Measurements from ENCODE around the gene ZHX3. TPM values are rescaled to one million over a fixed set of nuclear protein-coding genes. Genes with fewer than 3 reads are reported as not detected.

The ZHX3 gene
- total and polyA plus RNA-seq, 10 of the 15 experiments (the other 5 are each of a cell fraction or from before 2014, with no cell fraction given), result 1.3 to 14.0 (median 5.0) TPM

DNA sequence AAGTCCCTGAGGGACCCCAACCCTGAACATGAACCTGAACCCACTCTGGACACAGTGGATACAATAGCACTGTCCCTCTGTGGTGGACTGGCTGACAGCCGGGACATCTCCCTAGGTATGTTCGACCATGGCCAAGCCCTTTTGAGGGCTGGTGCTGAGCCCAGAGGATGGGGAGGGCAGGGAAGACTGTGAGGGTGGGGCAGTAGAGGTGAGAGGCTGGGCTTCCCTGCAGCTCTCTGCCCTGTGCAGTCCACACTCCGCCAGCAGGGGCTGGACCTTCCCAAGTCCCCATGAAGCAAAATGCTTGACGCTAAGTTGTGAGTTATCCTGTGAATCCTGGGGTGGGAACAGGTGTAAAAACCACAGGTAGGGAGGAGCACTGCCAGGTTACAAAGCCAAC lies 34.6 kb upstream of the ZHX3 start:
- intact Hi-C loops (cut with micrococcal nuclease; ENCODE audit: unreplicated experiment), result no loop called here
- H3K36me3 ChIP-seq (ENCODE audit: control insufficient read depth in 2 of 2, insufficient read depth in 2 of 2, low read length in 1 of 2), result no peaks in the 10 kb centered on the region
- no peaks in the 10 kb centered on the region for H3K4me1 ChIP-seq (ENCODE audit: control insufficient read depth, insufficient read depth, low read length)
- no peak overlapping the region for H3K27ac ChIP-seq (ENCODE audit: control insufficient read depth, insufficient read depth)
- 46% methylated on average over 4 of the region's 4 CpGs for WGBS (ENCODE audit: insufficient coverage, insufficient replicate concordance, low lambda C conversion rate, missing lambda C conversion rate)
- H3K27me3 ChIP-seq (replicated peaks in 1 of 2; ENCODE audit: control insufficient read depth in 2 of 2, insufficient read depth in 2 of 2, low read length in 1 of 2), result no peaks in the 10 kb centered on the region
- in situ Hi-C loops (cut with MboI), result no loop called here
- H3K79me2 ChIP-seq (ENCODE audit: control insufficient read depth, insufficient read depth, low read length), result no peaks in the 10 kb centered on the region
- ChIA-PET SMC1A (ENCODE audit: uncharacterized antibody, unreplicated experiment) (no interaction called here), RAD21 (ENCODE audit: unreplicated experiment) (no interaction called here), POLR2A (no interaction called here), CTCF (no interaction called here)
- H3K9me3 ChIP-seq (replicated peaks; ENCODE audit: control insufficient read depth, insufficient read depth, low read length), result no peaks in the 10 kb centered on the region
- no peak overlapping the region for H3K9ac ChIP-seq (ENCODE audit: control insufficient read depth, insufficient read depth, low read length)
- no peak for FAIRE-seq
- BruUV-seq (replicated peaks), result no TSS peak
- H4K20me1 ChIP-seq (ENCODE audit: control insufficient read depth, insufficient read depth), result no peaks in the 10 kb centered on the region
- no peak for DNase-seq (ENCODE audit: low read depth, low spot score)
- no peak overlapping the region for H3K4me2 ChIP-seq (ENCODE audit: control insufficient read depth, insufficient read depth)
- no peak for TF ChIP-seq PML (IDR thresholded peaks at IDR 0.05; ENCODE audit: low read length)
- TF ChIP-seq, protein P1, sequence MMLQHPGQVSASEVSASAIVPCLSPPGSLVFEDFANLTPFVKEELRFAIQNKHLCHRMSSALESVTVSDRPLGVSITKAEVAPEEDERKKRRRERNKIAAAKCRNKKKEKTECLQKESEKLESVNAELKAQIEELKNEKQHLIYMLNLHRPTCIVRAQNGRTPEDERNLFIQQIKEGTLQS (IDR thresholded peaks at IDR 0.05; ENCODE audit: borderline replicate concordance, extremely low read depth, low read depth, low read length), result no peak
- no peak for TF ChIP-seq YY1 (IDR thresholded peaks at IDR 0.05; ENCODE audit: low read depth, low read length)
- TF ChIP-seq CREM (IDR thresholded peaks at IDR 0.05; ENCODE audit: low read depth), result no peak
- TF ChIP-seq ZNF207 (IDR thresholded peaks at IDR 0.05; ENCODE audit: borderline replicate concordance), result no peak
- no peak overlapping the region for H2AFZ ChIP-seq (ENCODE audit: control insufficient read depth, low read depth, low read length)
- no peak overlapping the region for H3K4me3 ChIP-seq
- ATAC-seq, result peak; percentile 44; the same call in 2 of the 3 replicates

DNA sequence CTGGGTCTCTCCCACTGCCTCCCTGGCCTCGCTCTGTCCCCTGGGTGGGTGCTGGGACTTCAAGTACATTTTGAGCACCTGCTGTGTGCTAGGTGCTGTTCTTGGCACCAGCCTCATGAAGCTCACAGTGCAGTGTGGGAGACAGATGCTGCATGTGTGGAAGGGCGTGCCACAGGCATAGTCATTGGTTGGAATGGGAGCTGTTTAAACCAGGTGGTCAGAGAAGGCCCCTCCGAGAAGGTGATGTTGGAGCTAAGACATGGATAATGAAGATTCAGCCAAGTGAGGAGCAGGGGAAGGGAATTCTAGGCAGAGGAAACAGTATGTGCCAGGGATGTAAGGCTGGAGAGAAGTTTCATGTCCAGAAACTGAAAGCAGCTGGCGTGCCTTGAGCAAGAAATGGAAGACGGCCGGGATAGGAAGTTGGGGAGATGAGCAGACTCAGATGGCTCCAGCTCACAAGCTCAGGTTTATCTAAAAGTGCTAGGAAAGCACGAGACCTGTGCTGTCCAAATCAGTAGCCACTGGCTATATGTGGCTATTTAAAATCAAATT lies 33.0 kb upstream of the ZHX3 start:
- H3K27ac ChIP-seq (ENCODE audit: control insufficient read depth, insufficient read depth), result no peak overlapping the region
- H3K9me3 ChIP-seq (replicated peaks; ENCODE audit: control insufficient read depth, insufficient read depth, low read length), result no peaks in the 10 kb centered on the region
- H3K4me1 ChIP-seq (ENCODE audit: control insufficient read depth, insufficient read depth, low read length), result no peaks in the 10 kb centered on the region
- H3K27me3 ChIP-seq (replicated peaks in 1 of 2; ENCODE audit: control insufficient read depth in 2 of 2, insufficient read depth in 2 of 2, low read length in 1 of 2), result no peaks in the 10 kb centered on the region
- DNase-seq (ENCODE audit: low read depth, low spot score) (no peak), ATAC-seq (no peak), FAIRE-seq (no peak)
- H3K4me3 ChIP-seq, result no peak overlapping the region
- no peak overlapping the region for H3K9ac ChIP-seq (ENCODE audit: control insufficient read depth, insufficient read depth, low read length)
- ChIA-PET CTCF (interaction anchor here (1.0 to 1.9 kb wide), 2 partner anchors 11 to 60 kb away, joined by 5 to 6 read pairs; no protein-coding TSS in a partner anchor), RAD21 (ENCODE audit: unreplicated experiment) (no interaction called here), SMC1A (ENCODE audit: uncharacterized antibody, unreplicated experiment) (interaction anchor here (0.6 to 1.5 kb wide), 2 partner anchors 10 to 65 kb away, joined by 3 to 4 read pairs; partner anchors contain the start of gene LPIN3), POLR2A (no interaction called here)
- in situ Hi-C loops (cut with MboI), result no loop called here
- WGBS (ENCODE audit: insufficient coverage, insufficient replicate concordance, low lambda C conversion rate, missing lambda C conversion rate), result 27% methylated on average over 7 of the region's 7 CpGs
- no TSS peak for BruUV-seq (replicated peaks)
- no peak overlapping the region for H2AFZ ChIP-seq (ENCODE audit: control insufficient read depth, low read depth, low read length)
- no peak overlapping the region for H3K4me2 ChIP-seq (ENCODE audit: control insufficient read depth, insufficient read depth)
- no peaks in the 10 kb centered on the region for H3K79me2 ChIP-seq (ENCODE audit: control insufficient read depth, insufficient read depth, low read length)
- TF ChIP-seq, protein P1 (IDR thresholded peaks at IDR 0.05; ENCODE audit: borderline replicate concordance, extremely low read depth, low read depth, low read length), result no peak
- TF ChIP-seq, protein P2, sequence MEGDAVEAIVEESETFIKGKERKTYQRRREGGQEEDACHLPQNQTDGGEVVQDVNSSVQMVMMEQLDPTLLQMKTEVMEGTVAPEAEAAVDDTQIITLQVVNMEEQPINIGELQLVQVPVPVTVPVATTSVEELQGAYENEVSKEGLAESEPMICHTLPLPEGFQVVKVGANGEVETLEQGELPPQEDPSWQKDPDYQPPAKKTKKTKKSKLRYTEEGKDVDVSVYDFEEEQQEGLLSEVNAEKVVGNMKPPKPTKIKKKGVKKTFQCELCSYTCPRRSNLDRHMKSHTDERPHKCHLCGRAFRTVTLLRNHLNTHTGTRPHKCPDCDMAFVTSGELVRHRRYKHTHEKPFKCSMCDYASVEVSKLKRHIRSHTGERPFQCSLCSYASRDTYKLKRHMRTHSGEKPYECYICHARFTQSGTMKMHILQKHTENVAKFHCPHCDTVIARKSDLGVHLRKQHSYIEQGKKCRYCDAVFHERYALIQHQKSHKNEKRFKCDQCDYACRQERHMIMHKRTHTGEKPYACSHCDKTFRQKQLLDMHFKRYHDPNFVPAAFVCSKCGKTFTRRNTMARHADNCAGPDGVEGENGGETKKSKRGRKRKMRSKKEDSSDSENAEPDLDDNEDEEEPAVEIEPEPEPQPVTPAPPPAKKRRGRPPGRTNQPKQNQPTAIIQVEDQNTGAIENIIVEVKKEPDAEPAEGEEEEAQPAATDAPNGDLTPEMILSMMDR (IDR thresholded peaks at IDR 0.05 in 2 of 3, conservative IDR thresholded peaks at IDR 0.05 in 1 of 3; ENCODE audit: control insufficient read depth in 2 of 3, extremely low read depth in 1 of 3, insufficient read depth in 1 of 3, low read depth in 3 of 3, low read length in 3 of 3), result no peak
- TF ChIP-seq POLR2AphosphoS2 (IDR thresholded peaks at IDR 0.05; ENCODE audit: low read depth, low read length) (no peak), ATF7 (IDR thresholded peaks at IDR 0.05; ENCODE audit: low read depth) (no peak), ZZZ3 (IDR thresholded peaks at IDR 0.05; ENCODE audit: control insufficient read depth, insufficient read length, low read depth) (no peak)
- intact Hi-C loops (cut with micrococcal nuclease; ENCODE audit: unreplicated experiment), result no loop called here
- no peaks in the 10 kb centered on the region for H3K36me3 ChIP-seq (ENCODE audit: control insufficient read depth in 2 of 2, insufficient read depth in 2 of 2, low read length in 1 of 2)
- no peaks in the 10 kb centered on the region for H4K20me1 ChIP-seq (ENCODE audit: control insufficient read depth, insufficient read depth)
